Psoas muscle (tissue), 8 donors: ENCODE data around the gene RAD54L. TPM values are rescaled to one million over a fixed set of nuclear protein-coding genes. Genes with fewer than 3 reads are reported as not detected.

Experiments
- ATAC-seq, 4 donors: fragments of 200-7000 bp; cut with Tn5 transposase; one replicate each; pipeline ENCODE4 v1.9.1; 2020; ENCODE audit warnings: moderate library complexity in 3 of 4, mild to moderate bottlenecking in 2 of 4
- DNase-seq, 2 donors: peaks; one replicate each; pipeline ENCODE4 v3.0.0-alpha.2; 2020
- H3K27ac ChIP-seq: fragments of 200-600 bp; one replicate; pipeline ENCODE4 v1.8.0; 2022
- H3K27me3 ChIP-seq, 3 donors: fragments of 200-600 bp in 1 of 3; one replicate each; pipeline versions ENCODE4 v1.6.1 to v1.8.0; 2013 to 2022; ENCODE audit warnings: low read length in 2 of 3, mild to moderate bottlenecking in 2 of 3, moderate library complexity in 1 of 3; ENCODE audit not compliant: insufficient read depth in 3 of 3
- H3K36me3 ChIP-seq, 2 donors: fragments of 200-600 bp in 1 of 2; one replicate each; pipeline versions ENCODE4 v1.6.1 to v1.8.0; 2013 to 2022; ENCODE audit warnings: low read depth in 1 of 2, mild to moderate bottlenecking in 1 of 2, moderate library complexity in 1 of 2; ENCODE audit not compliant: insufficient read depth in 1 of 2
- H3K4me1 ChIP-seq: fragments of 200-600 bp; one replicate; pipeline ENCODE4 v1.8.0; 2022
- H3K4me3 ChIP-seq: fragments of 200-600 bp; one replicate; pipeline ENCODE4 v1.8.0; 2022; ENCODE audit warnings: mild to moderate bottlenecking
- H3K9me3 ChIP-seq: fragments of 200-600 bp; one replicate; pipeline ENCODE4 v1.8.0; 2022
- CTCF ChIP-seq: fragments of 200-600 bp; IDR thresholded peaks from one replicate; pipeline ENCODE4 v1.8.0; 2022; ENCODE audit warnings: antibody characterized with exemption
- WGBS, 3 donors: extraction: QIAGEN DNeasy Blood & Tissue Kit; methylation state at CpG; one replicate each; pipeline versions ENCODE4 v1.1.6 to v1.1.7; 2013; 5-methylcytosine and 5-hydroxymethylcytosine counted together
- intact Hi-C, 2 donors: fragments of 100-400 bp; cut with DNase I; formaldehyde crosslinking; loops; one replicate each; pipeline versions ENCODE4 v1.11.0 to v1.14.2; 2022
- polyA plus RNA-seq, 3 donors: library from polyadenylated mRNA; stranded (reverse); fragments of 200-250 nt; gene quantifications; one replicate each; pipeline ENCODE4 v1.2.3, GENCODE V29; 2013
- total RNA-seq, 4 donors: library from RNA; stranded (reverse); fragmentation: NEBNext Ultra II Directional in 2 of 4; extraction: Animal tissue kit (Norgen Biotek cat#: 25700) in 2 of 4; gene quantifications; one replicate each; pipeline versions ENCODE4 v1.2.1 to v1.2.4, GENCODE V29; 2021 to 2023
- donor health status: healthy with polysubstance abuse.
- donor health status: DM: no; HTN: no; CAD: no; lungs with moderate emphysema.
- donor health status: Bipolar disorder and iron deficiency.
- donor health status: healthy.
- donor health status: DM: yes; HTN: yes; CAD: no.
- donor health status: DM: no; HTN: no; CAD: no.
- donor health status: DM: no; HTN: no; CAD: no.
- donor health status: DM: yes; HTN: yes; CAD: no.

Gene RAD54L
- total and polyA plus RNA-seq, 7 donors, result 0.08 to 0.25 (median 0.22) TPM; not detected in 4

DNA sequence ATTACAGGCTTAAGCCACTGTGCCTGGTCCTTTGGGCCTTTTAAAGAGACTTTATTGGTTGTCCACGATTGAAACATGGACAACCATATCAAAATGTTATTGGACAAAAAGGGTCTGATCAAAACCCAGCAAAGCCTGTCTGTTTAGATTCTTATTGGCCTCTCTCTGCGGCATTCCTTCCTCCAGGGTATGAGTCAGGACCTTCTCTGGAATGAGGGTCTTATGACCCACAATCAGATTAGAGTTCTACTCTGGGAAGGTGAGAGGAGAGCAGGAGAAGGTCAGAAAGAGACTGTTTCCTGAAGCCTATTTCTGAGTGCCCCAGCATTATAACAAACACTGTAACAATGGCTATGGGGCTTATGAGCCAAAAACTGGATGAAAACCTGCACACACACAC, 36.5 kb upstream of the RAD54L start:
- H3K4me1 ChIP-seq, result no peaks in the 10 kb centered on the region
- no peak overlapping the region for H3K4me3 ChIP-seq
- no peaks in the 10 kb centered on the region for H3K27me3 ChIP-seq
- intact Hi-C loops, result no loop called here
- H3K36me3 ChIP-seq, result no peaks in the 10 kb centered on the region
- DNase-seq (no peak), ATAC-seq (no peak)
- no peak overlapping the region for H3K27ac ChIP-seq
- TF ChIP-seq CTCF, result no peak
- 68 to 79% (median 73%) methylated on average over 2 of the region's 2 CpGs for WGBS, 3 donors
- no peaks in the 10 kb centered on the region for H3K9me3 ChIP-seq

DNA sequence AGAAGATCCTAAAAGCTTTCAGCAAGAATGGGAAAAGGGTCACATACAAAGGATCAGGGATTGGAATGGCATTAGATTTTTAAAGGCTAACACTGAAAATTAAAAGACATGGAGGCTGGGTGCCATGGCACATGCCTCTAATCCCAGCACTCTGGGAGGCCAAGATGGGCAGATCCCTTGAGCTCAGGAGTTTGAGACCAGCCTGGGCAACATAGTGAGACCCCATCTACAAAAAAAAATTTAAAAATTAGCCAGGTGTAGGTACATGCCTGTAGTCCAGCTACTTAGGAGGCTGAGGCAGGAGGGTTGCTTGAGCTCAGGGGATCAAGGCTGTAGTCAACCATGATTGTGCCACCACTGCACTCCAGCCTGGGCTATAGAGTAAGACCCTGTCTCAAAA, 32.1 kb upstream of the RAD54L start:
- H3K27ac ChIP-seq, result no peak overlapping the region
- no peak for TF ChIP-seq CTCF
- DNase-seq (no peak), ATAC-seq (no peak)
- no peaks in the 10 kb centered on the region for H3K27me3 ChIP-seq
- H3K4me3 ChIP-seq, result no peak overlapping the region
- H3K9me3 ChIP-seq, result no peaks in the 10 kb centered on the region
- H3K4me1 ChIP-seq, result no peaks in the 10 kb centered on the region
- intact Hi-C loops, result no loop called here
- H3K36me3 ChIP-seq, result no peaks in the 10 kb centered on the region

- ATAC-seq (no peak), DNase-seq (no peak)
- intact Hi-C loops, result no loop called here
- Histone ChIP-seq H3K27me3 (no peaks in the 10 kb centered on the region), H3K4me3 (no peak overlapping the region), H3K9me3 (no peaks in the 10 kb centered on the region), H3K36me3 (no peaks in the 10 kb centered on the region), H3K27ac (no peak overlapping the region), H3K4me1 (peaks cover 4% of the 10 kb centered on the region)
- 87 to 89% (median 89%) methylated on average over 8 of the region's 8 CpGs for WGBS, 3 donors
- no peak for TF ChIP-seq CTCF
These were observed 29.1 kb upstream of the RAD54L start for GRCh38 chr1:46218443-46218842.

- Histone ChIP-seq H3K4me3 (no peak overlapping the region), H3K4me1 (peaks cover 4% of the 10 kb centered on the region), H3K27ac (no peak overlapping the region), H3K36me3 (no peaks in the 10 kb centered on the region), H3K9me3 (no peaks in the 10 kb centered on the region), H3K27me3 (no peaks in the 10 kb centered on the region)
- whole genome bisulfite sequencing, 3 donors, result 77 to 83% (median 77%) methylated on average over 18 of the region's 18 CpGs
- DNase-seq (no peak), ATAC-seq (no peak)
- TF ChIP-seq CTCF, result no peak
- intact Hi-C loops, result loop anchor here in 1 of 2 donors (5.0 kb wide), 1 partner anchor 183 kb away; no protein-coding TSS in a partner anchor
These were observed 27.7 kb upstream of the RAD54L start for GRCh38 chr1:46219551-46220520.
